Calu3 (cell line): ENCODE data around the gene FBP2. TPM values are rescaled to one million over a fixed set of nuclear protein-coding genes. Genes with fewer than 3 reads are reported as not detected.
A peak's percentile ranks its signal among the peaks of the same experiment; 100 is the strongest.

Experiments used
- BruUV-seq: library from RNA; stranded (reverse); fragments of 400-500 nt; replicated peaks from 2 replicates; lab custom pipeline; 2021; lab: Mats Ljungman, UMichigan
- CTCF ChIA-PET: fragments of 300-600 bp; sonication (Branson Sonifier 250); formaldehyde crosslinking; loops from one replicate; lab custom pipeline; 2022; ENCODE audit warnings: antibody characterized with exemption; lab: Charles Lee
- DNase-seq: peaks from one replicate; pipeline ENCODE4 v3.0.0; 2022
- H3K27ac Mint-ChIP-seq: one replicate; pipeline ENCODE4 v1.8.0; 2022; ENCODE audit warnings: mixed read lengths; ENCODE audit not compliant: unreplicated experiment
- H3K27me3 Mint-ChIP-seq: one replicate; pipeline ENCODE4 v1.8.0; 2022; ENCODE audit warnings: mixed read lengths; ENCODE audit not compliant: unreplicated experiment
- H3K36me3 Mint-ChIP-seq: one replicate; pipeline ENCODE4 v1.8.0; 2022; ENCODE audit warnings: mild to moderate bottlenecking, moderate library complexity, mixed read lengths; ENCODE audit not compliant: insufficient read depth, unreplicated experiment
- H3K4me1 Mint-ChIP-seq: one replicate; pipeline ENCODE4 v1.8.0; 2022; ENCODE audit warnings: mild to moderate bottlenecking, low read depth, mixed read lengths; ENCODE audit not compliant: unreplicated experiment
- H3K4me3 Mint-ChIP-seq: one replicate; pipeline ENCODE4 v1.8.0; 2022; ENCODE audit warnings: mild to moderate bottlenecking, low read depth, moderate library complexity, mixed read lengths; ENCODE audit not compliant: unreplicated experiment
- H3K9me3 Mint-ChIP-seq: one replicate; pipeline ENCODE4 v1.8.0; 2022; ENCODE audit warnings: low read depth, mixed read lengths; ENCODE audit not compliant: unreplicated experiment
- CTCF ChIP-seq: fragments of 200-600 bp; IDR thresholded peaks from one replicate; pipeline ENCODE4 v1.8.0; 2022; ENCODE audit warnings: antibody characterized with exemption; ENCODE audit not compliant: unreplicated experiment
- intact Hi-C: fragments of 100-400 bp; cut with micrococcal nuclease; formaldehyde crosslinking; loops from one replicate; pipeline ENCODE4 v1.10.0; 2022; ENCODE audit not compliant: unreplicated experiment
- total RNA-seq: library from RNA; stranded (reverse); gene quantifications from 2 replicates; pipeline ENCODE4 v1.2.3, GENCODE V29; 2022

The FBP2 gene
- total RNA-seq, 1 experiment from 2014 or later = not detected

GRCh38 chr9:94630833-94631232 lies 37.2 kb upstream of the FBP2 start:
- no peak for TF ChIP-seq CTCF
- H3K27ac Mint-ChIP-seq = peak overlapping the region; percentile 71

GRCh38 chr9:94630281-94630680 lies 36.7 kb upstream of the FBP2 start:
- Mint-ChIP-seq H3K4me3 (no peak overlapping the region), H3K4me1 (peaks cover 11% of the 10 kb centered on the region), H3K9me3 (no peaks in the 10 kb centered on the region), H3K27me3 (no peaks in the 10 kb centered on the region), H3K27ac (no peak overlapping the region), H3K36me3 (peaks cover 5% of the 10 kb centered on the region)
- DNase-seq = no peak
- CTCF ChIA-PET = no interaction called here
- intact Hi-C loops = no loop called here
- no TSS peak for BruUV-seq
- TF ChIP-seq CTCF = no peak

More at GRCh38 chr9:94630833-94631232, 37.2 kb upstream of the FBP2 start:
- no peaks in the 10 kb centered on the region for H3K27me3 Mint-ChIP-seq
- H3K4me3 Mint-ChIP-seq = no peak overlapping the region
- H3K9me3 Mint-ChIP-seq = no peaks in the 10 kb centered on the region
- intact Hi-C loops = no loop called here
- peak; percentile 55 for DNase-seq
- H3K4me1 Mint-ChIP-seq = peaks cover 11% of the 10 kb centered on the region
- peaks cover 5% of the 10 kb centered on the region for H3K36me3 Mint-ChIP-seq
- CTCF ChIA-PET = no interaction called here
- no TSS peak for BruUV-seq

- Mint-ChIP-seq H3K27me3 (no peaks in the 10 kb centered on the region), H3K4me3 (no peak overlapping the region)
Observed at GRCh38 chr9:94627287-94627686, 33.7 kb upstream of the FBP2 start.

GRCh38 chr9:94625835-94626234 lies 32.2 kb upstream of the FBP2 start:
- no peak overlapping the region for H3K4me3 Mint-ChIP-seq
- no peak overlapping the region for H3K27ac Mint-ChIP-seq
- CTCF ChIA-PET = no interaction called here
- H3K4me1 Mint-ChIP-seq = no peaks in the 10 kb centered on the region
- peaks cover 3% of the 10 kb centered on the region for H3K36me3 Mint-ChIP-seq
- H3K9me3 Mint-ChIP-seq = no peaks in the 10 kb centered on the region
- H3K27me3 Mint-ChIP-seq = no peaks in the 10 kb centered on the region
- BruUV-seq = no TSS peak
- DNase-seq = no peak
- intact Hi-C loops = no loop called here
- TF ChIP-seq CTCF = no peak

More at GRCh38 chr9:94627287-94627686, 33.7 kb upstream of the FBP2 start:
- DNase-seq = no peak
- BruUV-seq = no TSS peak
- H3K36me3 Mint-ChIP-seq = peaks cover 5% of the 10 kb centered on the region
- peaks cover 11% of the 10 kb centered on the region for H3K4me1 Mint-ChIP-seq
- no peak for TF ChIP-seq CTCF
- H3K27ac Mint-ChIP-seq = no peak overlapping the region
- no peaks in the 10 kb centered on the region for H3K9me3 Mint-ChIP-seq
- CTCF ChIA-PET = no interaction called here
- intact Hi-C loops = no loop called here
